PFSK-1 (cell line): ENCODE measurements around the gene GIMAP8.

Source experiments
- FOXP2 ChIP-seq: optimal IDR thresholded peaks from 2 replicates; pipeline ENCODE3; 2011; ENCODE audit warnings: borderline replicate concordance, control low read depth, inconsistent platforms; ENCODE audit not compliant: insufficient read depth; ENCODE audit errors: extremely low read length, extremely low read depth
- POLR2AphosphoS5 ChIP-seq: IDR thresholded peaks from 2 replicates; pipeline ENCODE4 v1.6.1; 2012; ENCODE audit warnings: low read depth, mild to moderate bottlenecking, control low read depth, low read length, moderate library complexity
- SIN3A ChIP-seq: IDR thresholded peaks from 2 replicates; pipeline ENCODE4 v1.6.1; 2012; ENCODE audit warnings: mild to moderate bottlenecking, low read length, moderate library complexity, borderline replicate concordance; ENCODE audit not compliant: insufficient read depth
- TAF1 ChIP-seq: IDR thresholded peaks from 2 replicates; pipeline ENCODE4 v1.6.1; 2012; ENCODE audit warnings: low read length, control low read depth, borderline replicate concordance; ENCODE audit not compliant: insufficient read depth
- TF ChIP-seq, protein P1 (sequence below), 2 experiments: IDR thresholded peaks; 2 replicates each; pipeline versions ENCODE4 v1.6.1 to v1.8.0; 2011 to 2012; ENCODE audit warnings: low read depth in 2 of 2, low read length in 2 of 2, control low read depth in 1 of 2, inconsistent platforms in 1 of 2, mild to moderate bottlenecking in 1 of 2, moderate library complexity in 1 of 2; ENCODE audit not compliant: insufficient read depth in 1 of 2

The GIMAP8 gene

DNA sequence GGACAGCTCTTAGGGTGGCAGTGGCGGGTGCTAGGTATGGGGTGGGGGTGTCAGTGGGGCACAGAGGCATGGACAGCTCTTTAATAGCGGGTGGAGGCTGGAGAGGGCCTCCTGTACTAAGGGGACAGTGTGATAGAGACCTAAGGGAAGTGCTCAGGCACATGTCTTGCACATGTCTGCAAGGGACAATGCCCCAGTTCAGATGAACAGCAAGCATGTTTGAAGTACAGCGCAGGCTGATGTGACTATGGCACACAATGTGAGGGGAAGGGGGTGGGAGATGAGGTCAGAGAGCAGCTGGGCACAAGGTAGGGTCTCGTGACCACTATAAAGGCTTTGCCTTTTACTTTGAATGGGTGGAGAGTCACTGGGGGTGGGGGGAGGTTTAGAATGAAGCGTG lies 3.5 kb downstream of the GIMAP8 start:
- TF ChIP-seq SIN3A, result no peak
- no peak for TF ChIP-seq POLR2AphosphoS5
- TF ChIP-seq FOXP2, result no peak
- no peak for TF ChIP-seq TAF1
- TF ChIP-seq, protein P1, sequence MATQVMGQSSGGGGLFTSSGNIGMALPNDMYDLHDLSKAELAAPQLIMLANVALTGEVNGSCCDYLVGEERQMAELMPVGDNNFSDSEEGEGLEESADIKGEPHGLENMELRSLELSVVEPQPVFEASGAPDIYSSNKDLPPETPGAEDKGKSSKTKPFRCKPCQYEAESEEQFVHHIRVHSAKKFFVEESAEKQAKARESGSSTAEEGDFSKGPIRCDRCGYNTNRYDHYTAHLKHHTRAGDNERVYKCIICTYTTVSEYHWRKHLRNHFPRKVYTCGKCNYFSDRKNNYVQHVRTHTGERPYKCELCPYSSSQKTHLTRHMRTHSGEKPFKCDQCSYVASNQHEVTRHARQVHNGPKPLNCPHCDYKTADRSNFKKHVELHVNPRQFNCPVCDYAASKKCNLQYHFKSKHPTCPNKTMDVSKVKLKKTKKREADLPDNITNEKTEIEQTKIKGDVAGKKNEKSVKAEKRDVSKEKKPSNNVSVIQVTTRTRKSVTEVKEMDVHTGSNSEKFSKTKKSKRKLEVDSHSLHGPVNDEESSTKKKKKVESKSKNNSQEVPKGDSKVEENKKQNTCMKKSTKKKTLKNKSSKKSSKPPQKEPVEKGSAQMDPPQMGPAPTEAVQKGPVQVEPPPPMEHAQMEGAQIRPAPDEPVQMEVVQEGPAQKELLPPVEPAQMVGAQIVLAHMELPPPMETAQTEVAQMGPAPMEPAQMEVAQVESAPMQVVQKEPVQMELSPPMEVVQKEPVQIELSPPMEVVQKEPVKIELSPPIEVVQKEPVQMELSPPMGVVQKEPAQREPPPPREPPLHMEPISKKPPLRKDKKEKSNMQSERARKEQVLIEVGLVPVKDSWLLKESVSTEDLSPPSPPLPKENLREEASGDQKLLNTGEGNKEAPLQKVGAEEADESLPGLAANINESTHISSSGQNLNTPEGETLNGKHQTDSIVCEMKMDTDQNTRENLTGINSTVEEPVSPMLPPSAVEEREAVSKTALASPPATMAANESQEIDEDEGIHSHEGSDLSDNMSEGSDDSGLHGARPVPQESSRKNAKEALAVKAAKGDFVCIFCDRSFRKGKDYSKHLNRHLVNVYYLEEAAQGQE (IDR thresholded peaks at IDR 0.05; ENCODE audit: insufficient read depth in 1 of 2, low read depth in 2 of 2, low read length in 2 of 2), result no peak

DNA sequence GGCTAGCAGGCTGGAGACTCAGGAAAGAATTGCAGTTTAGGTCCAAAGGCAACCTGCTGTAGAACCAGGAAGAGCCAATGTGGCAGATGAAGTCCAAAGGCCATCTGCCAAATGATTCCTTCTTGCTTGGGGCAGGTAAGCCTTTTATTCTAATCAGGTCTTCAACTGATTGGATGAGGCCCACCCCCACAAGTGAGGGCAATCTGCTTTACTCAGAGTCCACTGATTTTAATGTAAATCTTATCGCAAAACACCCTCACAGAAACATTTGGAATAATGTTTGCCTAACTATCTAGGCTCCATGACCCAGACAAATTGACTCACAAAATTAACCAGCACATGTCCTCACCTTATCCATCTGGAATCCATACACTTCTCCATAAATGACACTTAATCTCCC lies 7.8 kb downstream of the GIMAP8 start:
- TF ChIP-seq FOXP2 (no peak), SIN3A (no peak), POLR2AphosphoS5 (no peak), TAF1 (no peak)
- TF ChIP-seq, protein P1 (IDR thresholded peaks at IDR 0.05; ENCODE audit: insufficient read depth in 1 of 2, low read depth in 2 of 2, low read length in 2 of 2), result no peak

DNA sequence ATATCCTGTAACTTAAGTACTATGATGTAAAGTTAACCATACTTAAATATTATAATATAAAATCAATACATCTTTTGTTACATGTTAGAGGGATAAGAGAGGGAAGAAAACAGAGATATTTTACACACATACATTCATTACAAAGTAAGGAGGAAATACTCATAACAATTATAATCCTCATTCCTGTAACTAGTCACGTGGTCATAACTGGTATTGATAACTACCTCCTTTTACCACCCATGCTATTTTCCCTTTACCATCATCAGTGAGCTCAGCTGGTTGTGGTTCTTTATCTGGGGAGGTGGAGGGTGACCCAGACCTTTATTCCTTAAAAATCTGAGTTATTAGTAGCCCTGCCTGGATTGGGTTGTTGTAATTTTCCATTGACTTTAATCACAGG lies 8.3 kb downstream of the GIMAP8 start:
- TF ChIP-seq, protein P1 (IDR thresholded peaks at IDR 0.05; ENCODE audit: insufficient read depth in 1 of 2, low read depth in 2 of 2, low read length in 2 of 2), result no peak
- TF ChIP-seq FOXP2 (no peak), SIN3A (no peak), TAF1 (no peak), POLR2AphosphoS5 (no peak)

DNA sequence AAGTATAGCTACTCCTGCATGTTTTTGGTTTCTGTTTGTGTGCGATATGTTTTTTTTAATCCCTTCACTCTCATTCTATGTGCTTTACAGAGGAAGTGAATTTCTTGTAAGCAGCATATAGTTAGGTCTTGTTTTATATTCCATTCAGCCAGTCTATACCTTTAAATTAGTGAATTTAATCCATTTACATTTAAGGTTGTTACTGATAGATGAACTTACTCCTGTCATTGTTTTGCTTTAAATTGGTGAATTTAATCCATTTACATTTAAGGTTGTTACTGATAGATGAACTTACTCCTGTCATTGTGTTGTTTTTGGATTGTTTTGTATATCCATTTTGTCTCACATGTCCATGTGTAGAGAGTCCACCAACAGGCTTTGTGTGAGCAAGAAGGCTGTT lies 11.1 kb downstream of the GIMAP8 start:
- TF ChIP-seq, protein P1 (IDR thresholded peaks at IDR 0.05; ENCODE audit: insufficient read depth in 1 of 2, low read depth in 2 of 2, low read length in 2 of 2), result no peak
- TF ChIP-seq FOXP2 (no peak), SIN3A (no peak), POLR2AphosphoS5 (no peak), TAF1 (no peak)

DNA sequence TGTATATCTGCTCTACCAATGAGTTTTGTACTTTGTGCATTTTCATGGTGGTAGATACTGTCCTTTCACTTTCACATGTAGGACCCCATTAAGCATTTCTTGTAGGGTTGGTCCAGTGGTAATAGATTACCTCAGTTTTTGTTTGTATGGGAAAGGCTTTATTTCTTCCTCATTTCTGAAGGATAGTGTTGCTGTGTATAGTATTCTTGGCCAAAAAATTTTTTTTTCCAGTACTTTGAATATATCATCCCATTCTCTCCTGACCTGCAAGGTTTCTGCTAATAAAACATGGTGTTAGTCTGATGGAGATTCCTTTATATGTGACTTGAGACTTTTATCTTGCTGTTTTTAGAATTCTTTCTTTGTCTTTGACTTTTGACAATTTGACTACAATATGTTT lies 12.0 kb downstream of the GIMAP8 start:
- TF ChIP-seq, protein P1 (IDR thresholded peaks at IDR 0.05; ENCODE audit: insufficient read depth in 1 of 2, low read depth in 2 of 2, low read length in 2 of 2), result no peak
- TF ChIP-seq SIN3A, result no peak
- no peak for TF ChIP-seq FOXP2
- no peak for TF ChIP-seq POLR2AphosphoS5
- no peak for TF ChIP-seq TAF1
